Measurements from ENCODE around the gene CFAP251.

- TF ChIP-seq CTCF (IDR thresholded peaks at IDR 0.05 in 4 of 5, conservative IDR thresholded peaks at IDR 0.05 in 1 of 5) (no peak), POLR2A (IDR thresholded peaks at IDR 0.05) (no peak)
Measured at GRCh38 chr12:121996050-121996944, 77.9 kb downstream of the CFAP251 start.

All from gastrocnemius medialis (tissue), 4 donors.